Measurements from ENCODE around the gene SAMHD1. TPM values are rescaled to one million over a fixed set of nuclear protein-coding genes. Genes with fewer than 3 reads are reported as not detected.

The SAMHD1 gene
- total and polyA plus RNA-seq, 2 of the 13 experiments (the other 11 are each of a cell fraction or from before 2014, with no cell fraction given): 16.9 to 43.5 TPM

DNA sequence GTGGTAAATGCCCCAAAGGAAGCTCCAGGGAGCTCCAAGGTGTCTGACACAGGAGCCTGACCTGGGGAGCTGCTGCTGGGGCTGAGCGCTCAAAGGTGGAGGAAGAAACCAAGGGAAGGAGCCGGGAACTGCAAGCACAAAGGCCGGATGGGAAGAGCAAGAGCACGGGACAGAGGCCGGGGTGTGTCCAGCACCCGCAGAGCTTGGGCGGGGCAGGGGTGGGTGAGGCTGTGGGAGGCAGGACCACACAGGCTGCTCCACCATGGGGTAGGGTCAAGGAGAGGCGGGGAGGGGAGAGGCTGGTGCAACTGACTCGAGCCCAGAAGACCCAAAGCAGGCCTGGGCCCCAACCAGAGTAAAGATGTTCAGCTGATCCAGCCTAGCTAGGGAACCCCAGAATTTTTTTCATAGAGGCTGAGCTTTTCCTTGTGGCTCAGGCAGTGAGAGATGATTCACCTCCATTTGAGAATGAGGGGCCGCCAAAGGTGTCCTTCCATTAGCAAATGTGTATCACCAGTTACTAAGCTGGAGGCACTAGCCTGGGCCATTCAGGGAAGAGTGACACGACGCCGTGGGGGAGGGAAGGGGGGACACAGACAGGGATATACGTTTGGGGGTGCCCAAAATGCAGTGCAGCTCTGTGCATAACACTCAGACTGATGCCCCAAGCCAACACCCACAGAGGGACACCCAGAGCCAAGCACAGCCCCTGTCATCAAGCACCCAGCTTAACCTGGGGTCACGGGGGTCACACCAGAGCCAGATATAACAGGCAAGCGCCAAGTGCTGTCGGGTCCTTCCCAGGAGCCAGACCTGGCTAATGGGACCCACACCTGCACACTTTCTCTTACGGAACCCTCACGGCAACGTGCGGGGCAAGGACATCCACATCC is 96.9 kb downstream of the SAMHD1 start:
- Histone ChIP-seq H3K27ac (ENCODE audit: extremely low read length, insufficient read depth, low read length) (no peak overlapping the region), H3K79me2 (ENCODE audit: insufficient read depth, low read length) (peaks cover 7% of the 10 kb centered on the region), H3K9me3 (ENCODE audit: low read length) (no peaks in the 10 kb centered on the region; the same call in 1 of the 2 replicates), H3K36me3 (replicated peaks in 1 of 2; ENCODE audit: control insufficient read depth in 1 of 2, insufficient read depth in 2 of 2, low read length in 2 of 2) (peaks cover 0 to 3% of the 10 kb centered on the region in 2 experiments; a peak in 2 of 5 replicates), H4K20me1 (ENCODE audit: insufficient read depth, low read length) (peaks cover 5% of the 10 kb centered on the region; the same call in 1 of the 2 replicates), H3K27me3 (ENCODE audit: control insufficient read depth in 1 of 2, insufficient read depth in 2 of 2, low read length in 2 of 2) (no peaks in the 10 kb centered on the region), H3K4me3 (replicated peaks in 1 of 3; ENCODE audit: insufficient read depth in 1 of 3, low read depth in 2 of 3, low read length in 3 of 3) (no peak overlapping the region), H3K4me1 (ENCODE audit: insufficient read depth, low read length) (peaks cover 15% of the 10 kb centered on the region), H2AFZ (ENCODE audit: low read length) (no peak overlapping the region), H3K4me2 (ENCODE audit: low read depth, low read length) (no peak overlapping the region), H3K9ac (ENCODE audit: insufficient read depth, low read depth, low read length) (no peak overlapping the region)
- POLR2A ChIA-PET: interaction anchor here (0.7 to 2.0 kb wide), 4 partner anchors 8 to 18 kb away, joined by 3 to 7 read pairs (median 4); a partner anchor contains a TSS
- ATAC-seq: no peak
- intact Hi-C loops (cut with micrococcal nuclease; ENCODE audit: unreplicated experiment) (no loop called here), in situ Hi-C loops (cut with HindIII; ENCODE audit: extremely low pct_ligation_motif_present, low pct_unique_long_range_greater_than_20kb) (no loop called here)
- BruUV-seq (replicated peaks): no TSS peak
- 94% methylated on average over 20 of the region's 21 CpGs for whole genome bisulfite sequencing (ENCODE audit: low lambda C conversion rate)
- CTCF ChIA-PET (ENCODE audit: low intra/inter-chr PET ratio, low total read pairs): no interaction called here
- DNase-seq (ENCODE audit: low spot score): no peak
- TF ChIP-seq, protein P1, sequence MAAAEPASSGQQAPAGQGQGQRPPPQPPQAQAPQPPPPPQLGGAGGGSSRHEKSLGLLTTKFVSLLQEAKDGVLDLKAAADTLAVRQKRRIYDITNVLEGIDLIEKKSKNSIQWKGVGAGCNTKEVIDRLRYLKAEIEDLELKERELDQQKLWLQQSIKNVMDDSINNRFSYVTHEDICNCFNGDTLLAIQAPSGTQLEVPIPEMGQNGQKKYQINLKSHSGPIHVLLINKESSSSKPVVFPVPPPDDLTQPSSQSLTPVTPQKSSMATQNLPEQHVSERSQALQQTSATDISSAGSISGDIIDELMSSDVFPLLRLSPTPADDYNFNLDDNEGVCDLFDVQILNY (CRISPR knock-in tag; conservative IDR thresholded peaks at IDR 0.05): 0 out of 2 replicates have a peak, but pooled peaks have one; percentile 4
- TF ChIP-seq AGO2 (optimal IDR thresholded peaks at IDR 0.05; ENCODE audit: low read depth, low read length): peak; percentile 23
- peak; percentile 23; the same call in 1 of the 2 replicates for TF ChIP-seq NR2F6 (IDR thresholded peaks at IDR 0.05)
- TF ChIP-seq NR2F6 (CRISPR knock-in tag; IDR thresholded peaks at IDR 0.05): no peak
- TF ChIP-seq SP2 (CRISPR knock-in tag; IDR thresholded peaks at IDR 0.05): no peak
- no peak for FAIRE-seq

GRCh38 chr20:36852187-36852586 is 99.3 kb downstream of the SAMHD1 start:
- intact Hi-C loops (cut with micrococcal nuclease; ENCODE audit: unreplicated experiment): no loop called here
- no peak overlapping the region for H2AFZ ChIP-seq (ENCODE audit: low read length)
- no peaks in the 10 kb centered on the region; the same call in 1 of the 2 replicates for H3K9me3 ChIP-seq (ENCODE audit: low read length)
- no peak overlapping the region for H3K27ac ChIP-seq (ENCODE audit: extremely low read length, insufficient read depth, low read length)
- no peaks in the 10 kb centered on the region for H3K27me3 ChIP-seq (ENCODE audit: control insufficient read depth in 1 of 2, insufficient read depth in 2 of 2, low read length in 2 of 2)
- H3K4me1 ChIP-seq (ENCODE audit: insufficient read depth, low read length): peaks cover 24% of the 10 kb centered on the region
- no peak overlapping the region for H3K4me3 ChIP-seq (replicated peaks in 1 of 3; ENCODE audit: insufficient read depth in 1 of 3, low read depth in 2 of 3, low read length in 3 of 3)
- no peak for FAIRE-seq
- H3K4me2 ChIP-seq (ENCODE audit: low read depth, low read length): no peak overlapping the region
- in situ Hi-C loops (cut with HindIII; ENCODE audit: extremely low pct_ligation_motif_present, low pct_unique_long_range_greater_than_20kb): no loop called here
- POLR2A ChIA-PET: interaction anchor here (1.1 kb wide), 1 partner anchor 9 kb away, joined by 3 read pairs; no protein-coding TSS in a partner anchor
- no peak; the same call in 2 of the 3 replicates for ATAC-seq
- H3K79me2 ChIP-seq (ENCODE audit: insufficient read depth, low read length): peaks cover 7% of the 10 kb centered on the region
- H3K36me3 ChIP-seq (replicated peaks in 1 of 2; ENCODE audit: control insufficient read depth in 1 of 2, insufficient read depth in 2 of 2, low read length in 2 of 2): peaks cover 0 to 3% of the 10 kb centered on the region in 2 experiments; a peak in 2 of 5 replicates
- no peak for DNase-seq (ENCODE audit: low spot score)
- whole genome bisulfite sequencing (ENCODE audit: low lambda C conversion rate): 96% methylated on average over 11 of the region's 12 CpGs
- BruUV-seq (replicated peaks): no TSS peak
- CTCF ChIA-PET (ENCODE audit: low intra/inter-chr PET ratio, low total read pairs): no interaction called here
- H4K20me1 ChIP-seq (ENCODE audit: insufficient read depth, low read length): peaks cover 5% of the 10 kb centered on the region; the same call in 1 of the 2 replicates
- no peak overlapping the region for H3K9ac ChIP-seq (ENCODE audit: insufficient read depth, low read depth, low read length)
- TF ChIP-seq CEBPB (IDR thresholded peaks at IDR 0.05; ENCODE audit: borderline replicate concordance, low read depth, low read length) (no peak), SIX1 (CRISPR knock-in tag; IDR thresholded peaks at IDR 0.05; ENCODE audit: borderline replicate concordance) (no peak), KAT2B (IDR thresholded peaks at IDR 0.05; ENCODE audit: borderline replicate concordance, low read depth, low read length) (no peak), MTA1 (CRISPR knock-in tag; IDR thresholded peaks at IDR 0.05; ENCODE audit: borderline replicate concordance) (peak; percentile 46; the same call in 1 of the 2 replicates), TERF1 (CRISPR knock-in tag; IDR thresholded peaks at IDR 0.05) (no peak)
- TF ChIP-seq, protein P2, sequence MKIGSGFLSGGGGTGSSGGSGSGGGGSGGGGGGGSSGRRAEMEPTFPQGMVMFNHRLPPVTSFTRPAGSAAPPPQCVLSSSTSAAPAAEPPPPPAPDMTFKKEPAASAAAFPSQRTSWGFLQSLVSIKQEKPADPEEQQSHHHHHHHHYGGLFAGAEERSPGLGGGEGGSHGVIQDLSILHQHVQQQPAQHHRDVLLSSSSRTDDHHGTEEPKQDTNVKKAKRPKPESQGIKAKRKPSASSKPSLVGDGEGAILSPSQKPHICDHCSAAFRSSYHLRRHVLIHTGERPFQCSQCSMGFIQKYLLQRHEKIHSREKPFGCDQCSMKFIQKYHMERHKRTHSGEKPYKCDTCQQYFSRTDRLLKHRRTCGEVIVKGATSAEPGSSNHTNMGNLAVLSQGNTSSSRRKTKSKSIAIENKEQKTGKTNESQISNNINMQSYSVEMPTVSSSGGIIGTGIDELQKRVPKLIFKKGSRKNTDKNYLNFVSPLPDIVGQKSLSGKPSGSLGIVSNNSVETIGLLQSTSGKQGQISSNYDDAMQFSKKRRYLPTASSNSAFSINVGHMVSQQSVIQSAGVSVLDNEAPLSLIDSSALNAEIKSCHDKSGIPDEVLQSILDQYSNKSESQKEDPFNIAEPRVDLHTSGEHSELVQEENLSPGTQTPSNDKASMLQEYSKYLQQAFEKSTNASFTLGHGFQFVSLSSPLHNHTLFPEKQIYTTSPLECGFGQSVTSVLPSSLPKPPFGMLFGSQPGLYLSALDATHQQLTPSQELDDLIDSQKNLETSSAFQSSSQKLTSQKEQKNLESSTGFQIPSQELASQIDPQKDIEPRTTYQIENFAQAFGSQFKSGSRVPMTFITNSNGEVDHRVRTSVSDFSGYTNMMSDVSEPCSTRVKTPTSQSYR (CRISPR knock-in tag; IDR thresholded peaks at IDR 0.05; ENCODE audit: borderline replicate concordance): no peak
